Ureter (tissue), 1 donor: ENCODE measurements around the gene GLIS2. TPM values are rescaled to one million over a fixed set of nuclear protein-coding genes. Genes with fewer than 3 reads are reported as not detected.
"Not testable (repeated sequence)": the region's sequence is repeated elsewhere in the genome, so short reads cannot be mapped to it uniquely, and the experiment has no call there.

Source experiments
- DNase-seq: peaks from one replicate; pipeline ENCODE4 v3.0.0-alpha.2; 2020; ENCODE audit warnings: low spot score
- total RNA-seq: library from RNA; stranded (reverse); gene quantifications from one replicate; pipeline ENCODE4 v1.2.4, GENCODE V29; 2023
- donor health status: DM: yes; HTN: yes; CAD: no.

GLIS2 gene
- total RNA-seq, 1 donor from 2014 or later, result 11.7 TPM

DNA sequence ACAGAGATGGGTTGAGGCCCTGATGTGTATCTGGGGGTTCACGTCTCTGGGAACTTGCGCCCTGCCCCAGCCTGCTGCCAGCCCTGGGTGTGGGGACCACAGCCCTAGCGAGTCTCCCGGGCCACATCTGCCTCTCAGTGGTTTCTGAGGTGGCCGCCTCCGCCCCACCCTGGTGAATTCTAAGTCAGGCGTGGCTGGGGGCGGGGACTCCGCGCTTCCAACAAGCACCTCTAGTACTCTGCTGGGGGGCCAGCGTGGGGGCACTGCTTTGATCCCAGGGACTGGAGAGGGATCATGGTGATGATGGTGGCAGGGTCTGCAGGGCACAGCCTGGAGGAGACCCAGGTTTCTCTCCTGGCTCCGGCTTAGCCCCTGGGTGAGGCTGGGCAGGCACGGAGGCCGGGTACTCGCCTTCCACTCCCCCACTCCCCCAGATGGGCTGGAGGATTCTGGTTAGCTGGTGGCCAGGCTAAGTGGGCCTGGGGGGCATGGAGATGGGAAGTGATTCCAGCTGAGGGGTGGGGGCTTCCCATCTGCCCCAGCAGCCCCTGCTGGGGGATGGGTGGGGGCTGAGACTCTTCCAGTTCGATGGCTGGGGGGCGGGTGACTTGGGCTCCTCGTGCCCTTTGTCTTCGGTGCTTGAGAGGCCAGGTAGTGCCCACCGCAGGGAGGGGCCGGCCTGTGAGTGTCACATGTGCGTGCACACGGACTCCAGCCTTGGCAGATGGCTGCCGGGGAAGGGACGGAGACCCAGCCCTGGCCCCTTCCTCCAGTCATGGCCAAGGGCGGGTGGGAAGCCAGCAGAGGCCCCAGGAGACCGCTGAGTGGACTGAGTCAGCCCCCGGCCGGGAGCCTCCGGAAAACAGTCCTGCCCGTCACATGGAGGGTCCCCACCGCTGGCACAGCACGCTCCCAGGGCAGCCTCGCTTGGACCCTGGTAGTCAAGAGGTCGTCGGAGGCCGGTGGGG, 3.9 kb downstream of the GLIS2 start:
- peak; percentile 46 for DNase-seq

DNA sequence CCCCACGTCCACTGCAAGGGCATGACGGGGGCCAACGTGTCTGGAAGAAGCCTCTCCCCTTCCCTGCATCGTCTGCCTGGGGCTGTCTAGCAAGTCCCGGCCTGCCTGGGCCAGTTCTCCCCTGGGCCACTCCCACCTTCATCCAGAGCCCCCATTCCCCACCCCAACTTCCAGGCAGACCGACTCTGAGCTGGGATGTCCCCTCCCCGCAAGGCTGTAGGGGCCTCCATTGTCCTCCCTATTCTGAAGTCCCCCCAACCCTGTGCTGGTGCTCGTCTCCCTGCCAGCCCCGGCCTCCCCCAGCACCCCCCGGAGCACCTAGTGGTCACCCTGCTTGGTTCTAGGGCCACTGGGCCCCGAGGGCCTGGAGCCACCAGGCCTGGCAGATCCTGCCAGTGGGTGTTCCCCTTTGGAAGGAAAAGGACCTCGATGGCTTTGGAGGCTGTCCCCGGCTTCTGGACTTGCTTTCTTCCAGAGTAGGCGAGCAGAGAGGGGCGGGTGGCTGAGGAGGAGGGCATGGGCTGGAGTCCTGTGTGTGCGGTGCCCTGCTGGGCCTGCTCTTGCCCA, 4.8 kb downstream of the GLIS2 start:
- DNase-seq, result peak; percentile 51

DNA sequence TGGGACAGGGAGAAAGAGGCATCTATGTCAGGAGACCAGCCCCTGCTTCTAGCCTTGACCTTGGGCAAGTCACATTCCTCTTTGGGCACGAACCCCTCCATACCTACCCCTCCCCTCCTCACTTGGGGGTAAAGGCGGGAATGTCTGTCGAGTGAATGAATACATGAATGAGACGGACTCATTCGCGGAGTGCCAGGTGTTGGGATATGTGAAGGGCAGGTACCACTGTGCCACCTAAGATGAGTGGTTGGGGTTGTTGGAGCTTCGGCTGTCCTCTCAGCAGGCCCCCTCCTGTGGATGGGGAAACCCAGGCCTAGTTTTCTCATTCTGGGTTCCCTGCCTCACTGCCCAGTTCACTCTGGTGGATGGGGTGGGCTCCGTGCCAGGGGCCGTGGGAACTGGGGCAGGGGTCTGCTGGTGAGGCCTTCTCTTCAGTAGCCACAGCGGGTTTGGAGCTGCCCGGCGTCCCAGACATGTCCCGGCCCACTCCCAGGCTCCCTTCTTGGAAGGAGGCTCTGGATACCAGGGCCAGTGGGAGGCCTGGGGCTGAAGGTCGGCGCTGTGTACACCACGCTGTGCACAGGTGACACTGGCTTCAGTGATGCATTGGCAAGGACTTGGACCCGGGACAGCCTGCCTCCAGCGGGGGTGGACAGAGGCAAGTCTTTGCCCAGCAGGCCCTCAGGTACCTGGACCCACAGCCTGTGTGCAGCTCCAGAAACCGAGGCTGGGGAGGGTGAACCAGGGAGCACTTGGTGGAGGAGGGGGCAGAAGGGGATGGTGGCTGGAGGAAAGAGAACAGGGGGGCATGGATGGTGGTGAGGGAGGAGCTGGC, 5.6 kb downstream of the GLIS2 start:
- peak; percentile 43 for DNase-seq

DNA sequence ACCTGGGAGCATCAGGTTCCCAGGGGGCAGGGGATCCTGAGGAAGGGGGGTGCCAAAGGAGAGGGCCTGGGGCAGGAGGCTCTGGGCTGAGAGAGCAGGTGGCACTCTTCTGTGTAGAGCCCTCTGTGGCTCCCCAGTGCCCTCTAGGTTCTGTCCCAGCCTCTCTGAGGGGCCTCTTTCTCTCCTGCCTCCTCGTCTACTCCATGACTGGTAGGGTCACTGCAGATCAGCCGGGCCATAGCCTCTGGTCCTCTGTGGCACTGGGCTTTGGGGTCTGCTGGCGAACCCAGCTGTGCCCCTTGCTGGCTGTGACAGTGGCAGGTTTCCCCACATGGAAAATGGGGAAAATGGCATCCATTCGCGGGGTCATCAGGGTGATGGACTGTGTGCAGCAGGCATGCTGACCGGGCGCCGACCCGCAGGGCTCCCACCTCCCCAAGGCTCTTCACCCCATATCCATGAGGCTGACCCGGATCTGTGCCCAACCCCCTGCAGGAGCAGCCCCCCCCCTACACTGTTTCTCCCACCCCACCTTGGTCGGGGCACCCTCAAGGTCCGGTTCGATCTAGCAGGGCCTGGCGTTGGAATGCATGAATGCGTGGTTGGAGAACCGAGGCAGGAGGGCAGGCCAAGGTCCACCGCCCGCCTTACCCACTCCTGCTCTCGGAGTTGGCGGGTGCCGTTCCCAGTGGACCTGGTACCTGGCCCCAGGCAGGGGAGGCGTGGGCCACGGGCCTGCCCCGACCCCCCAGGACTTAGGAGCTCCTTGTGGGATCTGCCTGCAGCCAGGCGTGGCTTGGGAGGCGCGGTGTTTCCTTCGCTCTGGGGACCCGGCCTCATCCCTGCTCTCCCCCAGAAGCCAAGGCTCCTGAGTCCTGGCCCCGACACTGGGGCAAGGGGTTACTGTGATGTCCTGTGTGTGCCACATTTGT, 6.5 kb downstream of the GLIS2 start:
- peak; percentile 43 for DNase-seq

DNA sequence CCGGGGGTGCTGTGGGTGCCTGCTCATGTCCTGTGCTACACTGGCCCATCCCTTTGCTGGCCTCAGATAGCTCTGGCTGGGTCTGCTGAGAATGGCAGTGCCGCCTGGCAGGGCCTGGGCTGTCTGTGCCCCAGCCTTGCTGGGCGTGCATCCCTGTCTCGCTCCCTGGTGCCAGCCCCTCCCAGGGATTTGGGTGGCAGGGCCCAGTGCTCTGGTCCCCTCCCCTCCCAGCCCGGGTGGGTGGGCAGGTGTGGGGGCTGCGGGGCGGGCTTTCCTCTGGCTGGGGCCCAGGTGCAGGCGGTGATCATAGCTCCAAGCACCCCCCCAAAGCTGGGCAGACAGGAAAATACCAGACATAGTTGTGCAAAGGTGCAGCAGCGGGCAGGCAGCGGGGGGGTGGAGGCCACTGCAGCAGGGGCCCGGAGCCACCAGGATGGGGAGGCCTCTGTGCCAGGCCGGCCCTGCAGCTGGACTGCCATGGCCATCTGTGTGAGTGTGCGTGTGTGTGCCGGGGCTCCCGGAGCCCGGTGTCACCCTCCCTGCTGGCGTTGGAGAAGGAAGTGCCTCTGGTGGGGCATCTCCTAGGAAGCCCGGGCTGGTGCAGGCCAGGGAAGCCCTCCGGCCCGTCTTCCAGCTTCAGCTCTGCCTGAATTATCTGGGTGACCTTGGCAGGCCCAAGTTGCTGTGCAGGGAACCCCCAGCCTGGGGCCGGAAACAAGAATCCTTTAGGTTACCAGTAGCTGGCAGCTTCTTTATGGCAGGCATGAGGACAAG, 7.4 kb downstream of the GLIS2 start:
- DNase-seq, result peak; percentile 64

DNA sequence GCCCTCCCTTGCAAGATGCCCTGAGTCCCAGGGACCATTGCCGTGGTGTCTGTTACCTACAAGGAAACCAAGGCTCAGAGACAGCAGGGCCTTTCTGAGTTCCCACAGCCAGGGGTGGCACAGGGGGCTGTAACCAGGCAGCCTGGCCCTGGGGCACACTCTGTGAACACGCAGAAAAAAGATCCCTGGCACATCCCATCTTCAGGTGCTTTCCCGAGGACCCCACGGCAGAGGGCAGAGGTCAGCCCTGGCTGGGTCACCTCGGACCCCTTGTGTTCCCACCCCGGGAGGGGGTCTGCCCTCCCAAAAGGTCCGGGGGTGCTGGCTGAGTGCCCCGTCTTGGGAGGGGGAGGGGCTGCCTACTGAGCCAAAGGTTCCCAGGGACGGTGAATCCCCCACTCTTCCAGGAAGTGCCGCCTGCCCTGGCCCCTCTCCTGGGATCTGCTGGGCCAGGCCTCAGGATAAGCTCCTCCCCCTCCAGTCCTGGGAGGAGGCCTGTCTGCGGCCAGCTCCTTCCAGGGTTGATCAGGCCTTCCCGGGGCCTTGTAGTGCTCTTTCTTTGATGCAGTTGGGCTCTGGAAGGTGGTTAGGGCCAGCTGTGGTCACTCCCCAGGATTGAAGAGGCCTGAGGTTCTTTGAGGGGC, 8.1 kb downstream of the GLIS2 start:
- DNase-seq, result peak; percentile 67

DNA sequence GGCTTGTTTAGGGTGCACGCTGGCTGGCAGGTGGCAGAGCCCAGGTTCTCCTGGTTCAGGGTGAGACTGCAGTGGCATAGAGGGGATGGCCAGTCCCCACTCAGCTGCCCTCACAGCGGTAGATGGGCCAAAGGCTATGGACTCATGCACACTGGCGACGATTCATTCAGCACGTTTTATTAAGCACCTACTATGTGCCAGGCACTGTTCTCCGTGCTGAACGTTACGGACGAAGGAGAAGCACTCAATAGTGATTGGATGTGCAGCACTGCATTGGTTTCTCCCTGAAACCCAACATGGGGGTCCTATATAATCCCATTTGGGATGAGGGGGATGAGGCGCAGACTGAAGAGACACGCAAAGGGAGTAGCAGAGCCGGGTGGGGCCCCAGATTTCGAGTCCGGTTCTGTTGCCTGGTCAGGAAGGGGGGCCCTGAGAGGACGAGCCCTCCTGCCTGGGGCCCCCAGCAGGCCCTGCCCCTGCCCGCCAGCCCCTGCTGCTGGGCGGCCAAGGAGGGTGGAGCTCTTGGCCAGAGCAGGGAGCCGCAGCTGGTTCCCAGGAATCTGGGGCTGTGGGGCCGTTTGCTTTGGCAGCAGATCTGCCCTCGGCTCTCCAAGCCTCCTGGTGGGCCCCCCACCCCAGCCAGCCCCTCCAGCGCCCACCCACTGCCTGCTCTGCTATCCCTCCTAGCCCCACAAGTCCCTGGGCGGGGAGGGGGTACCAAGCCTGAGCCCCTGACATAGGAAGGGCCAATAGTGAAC, 8.8 kb downstream of the GLIS2 start:
- peak; percentile 46 for DNase-seq

DNA sequence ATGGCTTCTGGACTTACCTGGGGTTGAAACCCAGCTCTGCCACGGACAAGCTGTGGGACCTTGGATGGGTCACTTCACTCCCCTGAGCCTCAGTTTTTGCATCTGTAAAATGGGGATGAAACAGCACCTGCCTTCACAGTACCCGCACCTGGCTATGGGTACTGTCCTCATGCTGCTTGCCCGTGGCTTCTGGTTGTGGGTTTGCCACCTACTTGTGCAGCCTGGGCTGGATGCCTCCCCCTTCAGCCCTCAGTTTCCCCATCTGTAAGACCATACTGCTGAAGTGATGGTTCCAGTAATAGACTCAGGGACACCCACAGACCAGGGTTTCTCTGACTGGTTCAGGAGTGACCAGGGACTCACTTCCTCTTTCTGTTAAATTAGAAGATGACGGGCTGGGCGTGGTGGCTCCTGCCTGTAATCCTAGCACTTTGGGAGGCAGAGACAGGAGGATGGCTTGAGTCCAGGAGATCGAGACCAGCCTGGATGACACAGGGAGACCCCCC, 9.4 kb downstream of the GLIS2 start:
- no peak for DNase-seq

DNA sequence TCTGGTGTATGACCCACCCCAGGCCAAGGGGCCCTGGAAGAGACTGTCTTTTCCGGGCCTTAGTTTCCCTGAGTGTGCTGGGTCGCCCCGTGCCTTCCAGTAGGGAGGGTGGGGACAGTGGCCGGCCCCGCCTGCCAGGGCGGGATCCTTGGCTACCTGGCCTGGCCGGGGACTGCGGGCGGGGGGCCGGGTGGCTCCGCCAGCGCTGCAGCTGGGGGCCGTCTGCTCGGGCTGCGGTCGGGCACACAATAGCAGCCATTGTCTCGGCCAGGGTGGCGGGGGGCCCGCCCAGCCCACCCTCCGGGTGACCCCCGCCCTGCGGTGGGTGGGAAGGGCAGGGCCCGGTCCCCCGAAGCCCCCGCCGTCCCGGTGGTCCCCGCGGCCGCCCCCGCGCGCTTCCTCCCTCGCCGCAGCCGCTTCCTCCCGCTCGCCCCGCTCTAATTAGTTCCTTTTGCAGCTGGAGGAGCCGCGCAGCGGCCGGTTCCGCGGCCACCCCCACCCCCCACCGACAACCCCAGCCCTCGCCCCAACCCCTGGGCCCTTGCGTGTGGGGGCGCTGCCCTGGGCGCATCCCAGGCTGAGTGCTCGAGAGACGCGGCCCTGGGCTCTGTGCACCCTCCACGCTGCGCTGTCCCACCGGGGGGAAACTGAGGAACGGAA, 11.6 kb downstream of the GLIS2 start:
- peak; percentile 43 for DNase-seq

DNA sequence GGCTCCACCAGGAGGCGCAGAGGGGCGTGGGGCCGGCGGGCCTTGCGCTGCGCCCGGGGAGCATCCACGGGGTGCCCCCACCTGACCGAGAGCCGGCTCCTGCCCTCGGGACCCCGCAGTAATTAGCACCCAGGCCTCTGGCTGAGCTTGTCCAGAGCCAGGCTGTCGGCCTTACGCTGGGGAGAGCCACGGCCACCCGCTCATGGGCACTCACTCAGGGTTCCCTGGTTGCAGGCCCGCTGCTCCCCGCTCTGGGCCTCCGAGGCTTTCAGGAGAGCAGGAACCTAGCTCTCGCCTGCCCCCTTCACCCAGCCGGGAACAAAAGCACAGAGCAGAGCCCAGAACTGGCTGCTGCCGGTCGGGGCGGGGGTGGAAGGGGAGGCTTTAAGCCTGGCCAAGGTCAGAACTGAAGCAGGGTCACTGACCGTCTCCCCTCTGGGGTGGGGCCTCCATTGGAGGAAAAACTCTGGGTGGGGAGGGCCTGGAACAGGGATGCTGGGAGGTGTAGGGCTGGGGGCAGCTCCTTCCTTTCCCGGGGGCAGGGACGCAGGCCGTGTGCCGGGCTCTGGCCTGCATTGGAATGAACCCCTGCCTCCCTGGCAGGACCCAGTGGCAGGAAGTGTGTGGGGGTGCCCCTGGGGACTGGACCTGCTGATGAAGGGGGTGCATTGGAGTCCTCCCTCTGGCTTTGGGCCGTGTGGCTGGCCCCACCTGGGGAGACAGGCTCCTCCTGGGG, 12.3 kb downstream of the GLIS2 start:
- peak; percentile 88 for DNase-seq

DNA sequence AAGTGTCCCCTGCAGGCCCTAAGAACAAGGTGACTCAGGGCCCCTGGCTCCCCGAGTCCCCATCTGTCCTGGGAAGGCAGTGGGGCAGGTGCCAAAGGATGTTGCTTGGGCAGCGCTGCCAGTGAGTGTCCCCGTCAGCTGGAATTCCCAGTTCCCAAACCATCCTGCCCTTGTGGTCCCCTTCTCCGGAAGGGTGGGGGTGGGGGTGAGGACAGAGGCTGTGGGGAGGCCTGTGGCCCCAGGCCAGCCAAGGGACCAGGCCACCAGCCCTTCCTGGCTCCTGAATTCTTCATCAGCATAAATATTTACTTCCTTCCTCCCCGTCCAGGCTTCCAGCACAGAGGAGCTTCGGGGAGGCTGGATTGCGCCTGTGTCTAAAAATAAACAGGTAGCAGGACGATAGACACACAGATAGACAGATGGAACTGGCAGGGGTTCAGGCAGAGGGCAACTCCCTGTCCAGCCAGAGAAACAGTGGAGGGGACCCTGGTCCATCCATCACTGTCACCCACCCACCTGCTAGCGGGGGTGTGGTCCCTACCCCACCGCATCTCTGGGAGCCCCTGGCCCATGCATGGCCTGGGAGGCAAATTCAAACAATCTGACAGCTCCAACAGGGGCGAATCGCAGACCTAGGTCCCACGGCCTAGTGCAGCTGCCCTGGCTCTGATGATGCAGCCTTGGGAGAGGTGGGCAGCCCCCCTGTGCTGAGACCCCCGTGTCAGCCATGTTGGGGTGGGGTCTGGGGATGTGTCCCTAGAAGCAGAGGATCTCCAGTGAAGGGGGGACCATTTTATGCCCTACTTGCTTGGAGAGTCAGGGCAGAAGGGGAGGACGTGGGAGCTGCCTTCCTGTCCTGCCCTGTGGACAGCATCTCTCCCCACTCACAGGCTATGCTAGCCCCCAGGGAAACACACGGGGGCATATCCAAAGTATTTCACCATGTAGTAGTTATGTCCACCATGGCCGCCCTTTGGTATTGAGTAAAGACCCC, 13.2 kb downstream of the GLIS2 start:
- no peak for DNase-seq

DNA sequence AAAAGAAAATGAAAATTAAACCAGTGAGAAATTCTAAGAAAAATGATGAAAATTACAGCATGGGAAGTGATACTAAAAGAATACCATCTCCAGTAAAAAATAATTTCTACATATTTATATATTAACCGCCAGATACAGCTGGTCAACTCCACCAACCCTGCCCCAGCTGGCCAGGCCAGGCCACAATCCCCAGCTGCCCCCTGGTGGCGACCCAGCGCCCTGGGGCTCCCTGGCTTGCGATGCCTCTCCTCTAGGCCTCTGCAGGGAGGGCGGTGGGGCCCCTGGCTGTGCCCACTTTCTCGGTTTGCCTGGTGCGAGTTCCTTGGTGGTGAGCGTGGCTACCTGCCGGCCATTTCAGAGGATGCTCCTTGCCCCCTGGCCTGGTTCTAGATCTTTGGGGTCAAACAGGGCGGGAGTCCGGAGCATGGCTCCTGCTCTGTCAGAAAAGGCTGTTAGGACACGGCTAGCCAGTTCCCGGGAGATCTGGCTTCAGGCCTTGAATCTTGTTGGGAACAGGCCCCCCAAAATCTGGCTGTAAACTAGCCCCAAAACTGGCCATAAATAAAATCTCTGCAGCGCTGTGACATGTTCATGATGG, 14.5 kb downstream of the GLIS2 start:
- peak; percentile 87 for DNase-seq

DNA sequence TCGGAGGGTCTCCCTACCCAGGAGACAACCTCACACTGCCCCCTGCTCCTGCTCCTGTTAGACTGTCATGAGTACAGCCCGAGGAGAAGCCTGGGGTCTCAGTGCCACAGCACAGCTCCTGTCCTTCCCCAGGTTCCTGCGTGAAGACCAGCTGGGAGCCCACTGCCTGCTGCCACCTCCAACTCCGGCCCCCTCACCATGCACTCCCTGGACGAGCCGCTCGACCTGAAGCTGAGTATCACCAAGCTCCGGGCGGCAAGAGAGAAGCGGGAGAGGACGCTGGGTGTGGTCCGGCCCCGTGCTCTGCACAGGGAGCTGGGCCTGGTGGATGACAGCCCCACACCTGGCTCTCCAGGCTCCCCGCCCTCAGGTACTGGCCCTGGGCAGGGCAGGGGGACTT, 16.2 kb downstream of the GLIS2 start:
- DNase-seq, result no peak

DNA sequence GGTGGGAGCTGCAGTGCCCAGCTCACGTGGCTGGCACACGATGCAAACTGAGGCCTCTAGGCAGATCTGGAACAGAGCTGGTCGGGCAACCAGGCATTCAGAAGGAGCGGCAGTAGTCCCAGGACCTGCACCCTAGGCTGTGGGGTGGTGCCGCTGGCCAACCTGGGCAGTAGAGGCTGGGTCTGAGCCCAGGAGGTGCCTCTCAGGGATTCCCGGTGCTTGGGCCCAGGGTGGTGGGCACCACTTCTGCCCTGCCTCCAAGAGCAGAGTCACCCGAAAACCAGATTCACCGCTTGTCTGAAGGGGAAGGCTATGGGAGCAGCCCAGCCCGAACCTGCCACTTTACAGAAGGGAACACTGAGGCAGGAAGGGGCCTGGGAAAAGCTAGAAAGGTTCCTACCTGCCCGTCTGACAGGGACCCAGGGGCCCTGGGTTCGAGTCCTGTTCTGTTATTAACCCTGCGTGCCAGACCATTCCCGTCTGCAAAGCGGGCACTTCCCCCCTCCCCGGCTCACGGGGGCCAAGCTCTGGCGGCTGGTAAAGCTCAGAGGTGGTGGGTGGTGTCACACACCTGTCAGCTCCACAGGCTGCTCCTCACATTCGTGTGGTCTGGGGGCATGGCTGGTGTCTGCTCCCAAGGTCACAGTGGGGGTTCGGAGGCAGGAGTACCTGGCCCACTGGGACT, 16.9 kb downstream of the GLIS2 start:
- DNase-seq, result no peak

DNA sequence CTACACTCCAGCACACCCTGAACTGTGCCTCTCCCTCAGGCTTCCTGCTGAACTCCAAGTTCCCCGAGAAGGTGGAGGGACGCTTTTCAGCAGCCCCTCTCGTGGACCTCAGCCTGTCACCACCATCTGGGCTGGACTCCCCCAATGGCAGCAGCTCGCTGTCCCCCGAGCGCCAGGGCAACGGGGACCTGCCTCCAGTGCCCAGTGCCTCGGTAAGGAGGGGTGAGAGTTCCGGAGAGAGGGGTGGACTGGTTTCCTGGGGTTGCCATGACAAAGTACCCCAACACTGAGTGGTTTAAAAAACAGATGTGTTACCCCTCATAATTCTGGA, 17.4 kb downstream of the GLIS2 start:
- DNase-seq, result no peak

DNA sequence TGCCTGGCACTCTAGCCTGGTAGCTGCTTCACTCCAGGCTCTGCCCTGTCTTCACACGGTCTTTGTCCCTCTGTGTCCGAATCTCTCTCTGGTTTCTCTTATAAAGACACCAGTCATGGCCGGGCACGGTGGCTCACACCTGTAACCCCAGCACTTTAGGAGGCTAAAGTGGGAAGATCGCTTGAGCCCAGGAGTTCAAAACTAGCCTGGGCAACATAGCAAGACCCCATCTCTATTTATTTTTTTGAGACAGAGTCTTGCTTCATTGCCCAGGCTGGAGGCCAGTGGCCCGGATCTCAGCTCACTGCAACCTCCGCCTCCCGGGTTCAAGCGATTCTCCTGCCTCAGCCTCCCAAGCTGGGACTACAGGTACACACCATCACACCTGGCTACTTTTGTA, 17.8 kb downstream of the GLIS2 start:
- not testable (repeated sequence) for DNase-seq
